Liver (tissue), 3 donors: ENCODE results near the gene MCF2L2.

Source experiments
- ATF3 ChIP-seq: IDR thresholded peaks from 2 replicates; pipeline ENCODE4 v1.6.1; 2016; ENCODE audit warnings: antibody characterized with exemption
- CTCF ChIP-seq: fragments of 150-350 bp; IDR thresholded peaks from 2 replicates; pipeline ENCODE4 v1.5.1; 2017; ENCODE audit warnings: improper control_type of control experiment, low read depth, low read length; ENCODE audit not compliant: missing input control
- EGR1 ChIP-seq, 2 donors: IDR thresholded peaks; 2 replicates each; pipeline ENCODE4 v1.6.1; 2016 to 2018; ENCODE audit warnings: antibody characterized with exemption in 2 of 2, low read depth in 2 of 2
- HNF4G ChIP-seq: IDR thresholded peaks from 2 replicates; pipeline ENCODE4 v1.6.1; 2016; ENCODE audit warnings: antibody characterized with exemption
- JUND ChIP-seq, 2 donors: IDR thresholded peaks; 2 replicates each; pipeline ENCODE4 v1.6.1; 2016; ENCODE audit warnings: antibody characterized with exemption in 2 of 2
- SP1 ChIP-seq: IDR thresholded peaks from 2 replicates; pipeline ENCODE4 v1.6.1; 2018; ENCODE audit warnings: antibody characterized with exemption, mild to moderate bottlenecking
- TAF1 ChIP-seq: conservative IDR thresholded peaks from 2 replicates; pipeline ENCODE4 v1.6.1; 2016; ENCODE audit warnings: antibody characterized with exemption, mild to moderate bottlenecking
- donor health status: healthy.
- donor health status: healthy.

- no peak for TF ChIP-seq JUND (IDR thresholded peaks at IDR 0.05)
- no peak for TF ChIP-seq ATF3
- no peak for TF ChIP-seq CTCF
- TF ChIP-seq SP1: no peak
- TF ChIP-seq EGR1 (IDR thresholded peaks at IDR 0.05; ENCODE audit: low read depth in 2 of 2): no peak
- no peak for TF ChIP-seq TAF1
- no peak for TF ChIP-seq HNF4G
Observed at GRCh38 chr3:183253528-183254486, 174.6 kb downstream of the MCF2L2 start.
